IPS DF 6.9 (cell line): ENCODE results near the gene TECTB.

Experiments used
- DNase-seq: peaks from one replicate; pipeline ENCODE4 v3.0.0-alpha.2; 2013; ENCODE audit warnings: low read depth, low spot score
- H3K27ac ChIP-seq: one replicate; pipeline ENCODE4 v1.5.1; 2013; ENCODE audit warnings: low read length, control low read depth
- H3K27me3 ChIP-seq: 2 replicates; pipeline ENCODE4 v1.6.1; 2013; ENCODE audit warnings: mild to moderate bottlenecking, low read length; ENCODE audit not compliant: control insufficient read depth, insufficient read depth
- H3K36me3 ChIP-seq: 2 replicates; pipeline ENCODE4 v1.6.1; 2013; ENCODE audit warnings: low read length; ENCODE audit not compliant: control insufficient read depth, insufficient read depth
- H3K4me1 ChIP-seq: 2 replicates; pipeline ENCODE4 v1.6.1; 2013; ENCODE audit warnings: low read length; ENCODE audit not compliant: control insufficient read depth, insufficient read depth
- H3K4me3 ChIP-seq: 2 replicates; pipeline ENCODE4 v1.5.1; 2013; ENCODE audit warnings: mild to moderate bottlenecking, low read length
- H3K9me3 ChIP-seq: 2 replicates; pipeline ENCODE4 v1.6.1; 2013; ENCODE audit warnings: low read length, inconsistent platforms; ENCODE audit not compliant: control insufficient read depth, insufficient read depth
- WGBS: extraction: QIAGEN DNeasy Blood & Tissue Kit; methylation state at CpG from one replicate; pipeline ENCODE4 v1.1.7; 2013; ENCODE audit warnings: mixed read lengths, missing lambda C conversion rate; ENCODE audit not compliant: insufficient read length, insufficient coverage; 5-methylcytosine and 5-hydroxymethylcytosine counted together

TECTB gene

GRCh38 chr10:112271982-112272381, 11.2 kb upstream of the TECTB start:
- no peaks in the 10 kb centered on the region; the same call in 1 of the 2 replicates for H3K27me3 ChIP-seq
- no peaks in the 10 kb centered on the region for H3K36me3 ChIP-seq
- no peak overlapping the region for H3K4me3 ChIP-seq
- H3K27ac ChIP-seq, result no peak overlapping the region
- DNase-seq, result no peak
- WGBS, result no CpG with 5 or more reads among the region's 3 CpGs
- H3K9me3 ChIP-seq, result no peaks in the 10 kb centered on the region
- H3K4me1 ChIP-seq, result no peaks in the 10 kb centered on the region

GRCh38 chr10:112274831-112275230, 8.4 kb upstream of the TECTB start:
- no peak for DNase-seq
- WGBS, result no CpG with 5 or more reads among the region's 5 CpGs
- no peaks in the 10 kb centered on the region for H3K27me3 ChIP-seq
- H3K4me3 ChIP-seq, result no peak overlapping the region
- H3K9me3 ChIP-seq, result no peaks in the 10 kb centered on the region
- no peak overlapping the region for H3K27ac ChIP-seq
- H3K36me3 ChIP-seq, result no peaks in the 10 kb centered on the region
- H3K4me1 ChIP-seq, result peaks cover 2% of the 10 kb centered on the region; the same call in 1 of the 2 replicates

GRCh38 chr10:112275512-112276245, 7.5 kb upstream of the TECTB start:
- no peak overlapping the region for H3K27ac ChIP-seq
- WGBS, result no CpG with 5 or more reads among the region's 4 CpGs
- no peaks in the 10 kb centered on the region for H3K27me3 ChIP-seq
- H3K9me3 ChIP-seq, result no peaks in the 10 kb centered on the region
- peaks cover 2% of the 10 kb centered on the region for H3K4me1 ChIP-seq
- no peak overlapping the region for H3K4me3 ChIP-seq
- no peaks in the 10 kb centered on the region for H3K36me3 ChIP-seq
- DNase-seq, result no peak

GRCh38 chr10:112278871-112279270, 4.3 kb upstream of the TECTB start:
- WGBS, result no CpG with 5 or more reads among the region's 2 CpGs
- no peak overlapping the region for H3K4me3 ChIP-seq
- H3K4me1 ChIP-seq, result peaks cover 2% of the 10 kb centered on the region
- H3K36me3 ChIP-seq, result no peaks in the 10 kb centered on the region
- H3K9me3 ChIP-seq, result no peaks in the 10 kb centered on the region; the same call in 1 of the 2 replicates
- H3K27ac ChIP-seq, result no peak overlapping the region
- no peak for DNase-seq
- no peaks in the 10 kb centered on the region for H3K27me3 ChIP-seq

GRCh38 chr10:112279433-112279832, 3.8 kb upstream of the TECTB start:
- Histone ChIP-seq H3K36me3 (no peaks in the 10 kb centered on the region), H3K4me3 (no peak overlapping the region), H3K4me1 (peaks cover 2% of the 10 kb centered on the region), H3K9me3 (no peaks in the 10 kb centered on the region; the same call in 1 of the 2 replicates), H3K27me3 (no peaks in the 10 kb centered on the region), H3K27ac (no peak overlapping the region)
- DNase-seq, result no peak
- no CpG with 5 or more reads among the region's 3 CpGs for WGBS

- no CpG with 5 or more reads among the region's 2 CpGs for WGBS
- Histone ChIP-seq H3K27me3 (no peaks in the 10 kb centered on the region), H3K27ac (no peak overlapping the region), H3K36me3 (no peaks in the 10 kb centered on the region), H3K4me3 (no peak overlapping the region), H3K9me3 (no peaks in the 10 kb centered on the region; the same call in 1 of the 2 replicates), H3K4me1 (peaks cover 2% of the 10 kb centered on the region)
- DNase-seq, result no peak
Observed at GRCh38 chr10:112280205-112280921, 2.8 kb upstream of the TECTB start.

GRCh38 chr10:112282086-112282485, 1.1 kb upstream of the TECTB start:
- Histone ChIP-seq H3K4me3 (no peak overlapping the region), H3K36me3 (no peaks in the 10 kb centered on the region), H3K9me3 (no peaks in the 10 kb centered on the region; the same call in 1 of the 2 replicates), H3K27me3 (no peaks in the 10 kb centered on the region), H3K4me1 (peaks cover 2% of the 10 kb centered on the region), H3K27ac (no peak overlapping the region)
- WGBS, result 100% methylated on average over 1 of the region's 4 CpGs
- DNase-seq, result no peak

GRCh38 chr10:112286837-112287818, 3.9 kb downstream of the TECTB start:
- no CpG with 5 or more reads among the region's 8 CpGs for WGBS

GRCh38 chr10:112287844-112288243, 4.6 kb downstream of the TECTB start:
- Histone ChIP-seq H3K9me3 (no peaks in the 10 kb centered on the region; the same call in 1 of the 2 replicates), H3K4me1 (no peaks in the 10 kb centered on the region), H3K27ac (no peak overlapping the region), H3K27me3 (no peaks in the 10 kb centered on the region; the same call in 1 of the 2 replicates), H3K36me3 (no peaks in the 10 kb centered on the region), H3K4me3 (no peak overlapping the region)
- no peak for DNase-seq
- WGBS, result no CpG with 5 or more reads among the region's 8 CpGs

More at GRCh38 chr10:112286837-112287818, 3.9 kb downstream of the TECTB start:
- Histone ChIP-seq H3K27ac (no peak overlapping the region), H3K4me1 (no peaks in the 10 kb centered on the region), H3K27me3 (no peaks in the 10 kb centered on the region; the same call in 1 of the 2 replicates), H3K9me3 (no peaks in the 10 kb centered on the region; the same call in 1 of the 2 replicates), H3K36me3 (no peaks in the 10 kb centered on the region), H3K4me3 (no peak overlapping the region)
- DNase-seq, result no peak

- DNase-seq, result no peak
- Histone ChIP-seq H3K27me3 (no peaks in the 10 kb centered on the region; the same call in 1 of the 2 replicates), H3K36me3 (no peaks in the 10 kb centered on the region), H3K9me3 (no peaks in the 10 kb centered on the region; the same call in 1 of the 2 replicates), H3K27ac (no peak overlapping the region), H3K4me1 (no peaks in the 10 kb centered on the region), H3K4me3 (no peak overlapping the region)
- WGBS, result no CpG with 5 or more reads among the region's 3 CpGs
Observed at GRCh38 chr10:112288486-112288885, 5.3 kb downstream of the TECTB start.
